Subcutaneous adipose tissue (tissue), 4 donors: Measurements from ENCODE around the gene EYS. TPM values are rescaled to one million over a fixed set of nuclear protein-coding genes. Genes with fewer than 3 reads are reported as not detected.

Source experiments
- total RNA-seq, 4 donors: library from RNA; depleted of rRNA; stranded (reverse); fragments of >200 nt; gene quantifications; one replicate each; pipeline ENCODE4 v1.1.0, GENCODE V29; 2016
- TF ChIP-seq, protein P1 (sequence below): fragments of 450-650 bp; IDR thresholded peaks from one replicate; pipeline ENCODE4 v1.5.1; 2016; ENCODE audit warnings: low read depth, mild to moderate bottlenecking, control low read depth, antibody characterized with exemption, moderate library complexity

The EYS gene
- total RNA-seq, 4 donors from 2014 or later: 0.17 to 3.8 (median 0.82) TPM

DNA sequence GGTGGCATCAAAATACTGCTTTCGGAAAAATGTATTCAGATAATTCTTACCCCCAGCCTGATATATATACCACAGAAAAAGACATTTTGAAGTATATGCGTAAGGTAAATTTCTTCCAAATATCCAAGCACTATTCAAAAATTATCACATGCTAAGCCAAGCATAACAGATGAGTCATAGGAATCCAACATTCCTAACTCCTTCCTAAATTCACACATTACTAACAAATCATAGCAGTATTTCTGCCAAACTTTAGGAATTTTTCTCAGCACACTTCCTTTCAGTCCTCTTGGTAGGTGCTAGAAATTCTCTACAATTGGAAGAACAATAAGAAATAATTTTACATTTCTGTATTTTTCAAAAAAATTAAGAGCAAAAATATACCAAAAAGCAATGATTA is 417.5 kb downstream of the EYS start:
- TF ChIP-seq, protein P1, sequence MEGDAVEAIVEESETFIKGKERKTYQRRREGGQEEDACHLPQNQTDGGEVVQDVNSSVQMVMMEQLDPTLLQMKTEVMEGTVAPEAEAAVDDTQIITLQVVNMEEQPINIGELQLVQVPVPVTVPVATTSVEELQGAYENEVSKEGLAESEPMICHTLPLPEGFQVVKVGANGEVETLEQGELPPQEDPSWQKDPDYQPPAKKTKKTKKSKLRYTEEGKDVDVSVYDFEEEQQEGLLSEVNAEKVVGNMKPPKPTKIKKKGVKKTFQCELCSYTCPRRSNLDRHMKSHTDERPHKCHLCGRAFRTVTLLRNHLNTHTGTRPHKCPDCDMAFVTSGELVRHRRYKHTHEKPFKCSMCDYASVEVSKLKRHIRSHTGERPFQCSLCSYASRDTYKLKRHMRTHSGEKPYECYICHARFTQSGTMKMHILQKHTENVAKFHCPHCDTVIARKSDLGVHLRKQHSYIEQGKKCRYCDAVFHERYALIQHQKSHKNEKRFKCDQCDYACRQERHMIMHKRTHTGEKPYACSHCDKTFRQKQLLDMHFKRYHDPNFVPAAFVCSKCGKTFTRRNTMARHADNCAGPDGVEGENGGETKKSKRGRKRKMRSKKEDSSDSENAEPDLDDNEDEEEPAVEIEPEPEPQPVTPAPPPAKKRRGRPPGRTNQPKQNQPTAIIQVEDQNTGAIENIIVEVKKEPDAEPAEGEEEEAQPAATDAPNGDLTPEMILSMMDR: no peak

DNA sequence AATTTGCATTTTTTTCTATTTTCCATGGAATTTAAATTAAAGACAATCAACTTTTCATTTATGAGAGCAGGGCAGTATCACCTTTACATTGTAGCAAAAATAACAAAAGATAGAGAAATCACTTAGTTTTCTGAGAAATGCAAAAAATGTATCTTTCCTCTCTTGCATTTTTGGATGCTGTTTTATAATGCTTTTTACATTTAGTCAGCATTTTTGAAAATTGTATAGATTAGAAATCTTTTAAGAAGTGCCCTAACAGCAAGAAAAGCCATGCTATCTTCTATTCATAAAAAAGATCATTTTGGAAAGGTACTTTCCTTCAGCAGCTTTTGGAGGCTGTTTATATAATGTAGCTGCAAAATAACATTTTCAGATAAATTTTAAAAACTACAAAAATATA is 421.8 kb downstream of the EYS start:
- TF ChIP-seq, protein P1: no peak

DNA sequence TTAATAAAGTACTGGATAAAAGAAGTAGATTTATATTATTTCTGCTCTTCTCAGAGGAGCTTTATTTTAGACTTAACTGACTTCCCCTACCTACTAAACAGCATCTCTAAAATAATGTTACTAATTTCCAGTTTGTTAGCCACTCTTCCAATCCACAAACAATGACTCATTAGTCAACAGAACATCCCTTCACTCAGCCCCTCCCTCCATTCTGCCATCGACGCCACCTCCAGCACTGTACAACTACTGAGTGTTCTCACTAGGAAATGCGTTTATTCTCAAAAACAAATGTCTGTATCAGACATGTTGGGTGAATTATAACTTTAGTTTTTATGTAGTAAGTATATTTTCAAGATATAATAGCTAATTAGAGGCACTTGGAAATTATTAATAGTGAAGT is 427.0 kb downstream of the EYS start:
- TF ChIP-seq, protein P1: no peak

DNA sequence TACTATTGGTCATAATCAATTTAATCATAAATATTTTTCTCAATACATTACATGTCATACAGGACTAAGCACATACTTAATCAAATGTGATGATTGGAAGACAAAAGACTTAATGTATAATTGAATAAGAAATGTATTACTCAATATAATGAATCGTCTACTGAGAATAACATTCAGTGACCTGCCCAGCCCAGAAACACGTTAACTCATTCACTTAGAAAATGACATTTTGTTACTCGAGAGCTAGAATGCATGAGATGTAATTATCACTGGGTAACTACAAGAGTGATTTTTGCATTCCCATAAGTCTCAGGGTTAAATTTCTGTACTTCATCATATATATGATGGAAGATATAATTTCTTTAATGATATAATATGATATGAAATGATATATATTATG is 444.8 kb downstream of the EYS start:
- TF ChIP-seq, protein P1: no peak

DNA sequence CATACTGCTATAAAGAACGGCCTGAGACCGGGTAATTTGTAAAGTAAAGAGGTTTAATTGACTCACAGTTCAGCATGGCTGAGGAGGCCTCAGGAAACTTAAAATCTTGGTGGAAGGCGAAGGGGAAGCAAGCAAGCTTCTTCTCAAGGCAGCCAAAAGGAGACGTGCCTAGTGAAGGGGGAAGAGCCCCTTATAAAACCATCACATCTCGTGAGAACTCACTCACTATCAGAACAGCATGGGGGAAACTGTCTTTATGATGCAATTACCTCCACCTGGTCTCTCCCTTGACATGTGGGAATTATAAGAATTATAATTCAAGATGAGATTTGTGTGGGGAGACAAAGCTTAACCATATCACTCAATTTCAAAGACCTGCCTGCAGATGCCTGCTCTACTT is 447.0 kb downstream of the EYS start:
- TF ChIP-seq, protein P1: no peak

DNA sequence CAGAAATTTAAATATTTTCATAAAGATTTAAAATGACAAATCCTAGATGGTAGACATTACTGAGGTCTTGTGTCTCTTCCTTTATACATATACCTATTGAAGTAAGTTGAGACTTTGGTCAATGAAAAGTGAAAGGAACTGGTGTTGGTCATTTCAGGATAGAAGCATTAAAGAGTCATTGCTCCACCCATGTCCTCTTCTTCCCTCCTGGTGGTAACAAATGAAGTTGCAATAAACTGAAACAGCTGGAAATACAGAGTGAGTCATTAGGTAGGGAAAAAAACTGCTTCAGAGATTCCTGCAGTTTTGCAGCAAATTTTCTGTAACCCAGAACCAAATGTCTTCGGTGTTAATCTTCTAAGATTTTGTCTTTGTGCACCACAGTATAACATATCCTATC is 448.0 kb downstream of the EYS start:
- TF ChIP-seq, protein P1: no peak

DNA sequence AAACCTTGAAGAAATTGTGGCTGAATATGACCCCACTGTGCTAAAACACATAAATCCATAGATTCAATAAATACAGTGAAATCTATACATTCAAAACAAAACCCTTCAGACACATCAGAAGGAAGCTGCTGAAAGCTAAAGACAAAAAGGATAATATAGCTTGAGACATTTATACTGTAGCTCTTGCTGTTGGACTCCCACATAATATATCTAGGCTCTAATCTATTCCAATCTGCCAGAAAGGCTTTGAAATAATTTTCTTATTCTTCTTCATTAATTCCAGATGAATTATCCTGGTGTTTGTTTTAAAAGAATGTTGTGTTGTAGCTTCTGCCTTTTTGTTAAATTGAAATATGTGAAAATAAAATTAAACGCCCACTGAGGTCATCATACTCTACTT is 454.0 kb downstream of the EYS start:
- TF ChIP-seq, protein P1: no peak
